Heart left ventricle (tissue), 16 donors: ENCODE data around the gene TRIOBP. TPM values are rescaled to one million over a fixed set of nuclear protein-coding genes. Genes with fewer than 3 reads are reported as not detected.

Experiments
- ATAC-seq, 4 donors: fragments of 200-7000 bp; cut with Tn5 transposase; one replicate each; pipeline ENCODE4 v1.9.1; 2020 to 2022; ENCODE audit warnings: moderate library complexity in 4 of 4, mild to moderate bottlenecking in 3 of 4, moderate number of reproducible peaks in 1 of 4
- DNase-seq, 5 donors: peaks; one replicate each; pipeline ENCODE4 v3.0.0-alpha.2; 2020
- H3K27ac ChIP-seq, 12 donors: fragments of 200-600 bp; sonication (generic) in 4 of 12; one replicate each; pipeline versions ENCODE4 v1.5.0 to v1.8.0; 2016 to 2022; ENCODE audit warnings: mild to moderate bottlenecking in 2 of 12
- H3K27me3 ChIP-seq, 9 donors: fragments of 200-600 bp; sonication (generic) in 2 of 9; one replicate each; pipeline versions ENCODE4 v1.5.1 to v1.8.0; 2016 to 2022; ENCODE audit warnings: mild to moderate bottlenecking in 3 of 9
- H3K36me3 ChIP-seq, 9 donors: fragments of 200-600 bp; sonication (generic) in 2 of 9; one replicate each; pipeline versions ENCODE4 v1.5.0 to v1.8.0; 2018 to 2022; ENCODE audit warnings: mild to moderate bottlenecking in 2 of 9
- H3K4me1 ChIP-seq, 12 donors: fragments of 200-600 bp; sonication (generic) in 4 of 12; one replicate each; pipeline versions ENCODE4 v1.5.0 to v1.8.0; 2016 to 2022; ENCODE audit warnings: mild to moderate bottlenecking in 3 of 12
- H3K4me3 ChIP-seq, 12 donors: fragments of 200-600 bp; sonication (generic) in 4 of 12; one replicate each; pipeline versions ENCODE4 v1.5.0 to v1.8.0; 2017 to 2022; ENCODE audit warnings: mild to moderate bottlenecking in 9 of 12, moderate library complexity in 4 of 12
- H3K9me3 ChIP-seq, 12 donors: fragments of 200-600 bp; sonication (generic) in 4 of 12; one replicate each; pipeline versions ENCODE4 v1.5.0 to v1.8.0; 2016 to 2022; ENCODE audit warnings: mild to moderate bottlenecking in 1 of 12
- CTCF ChIP-seq, 12 donors: fragments of 200-600 bp; sonication (generic) in 4 of 12; IDR thresholded peaks; one replicate each; pipeline versions ENCODE4 v1.5.0 to v1.8.0; 2018 to 2022; ENCODE audit warnings: antibody characterized with exemption in 12 of 12, mild to moderate bottlenecking in 5 of 12
- POLR2A ChIP-seq, 2 donors: fragments of 450-650 bp; IDR thresholded peaks; one replicate each; pipeline ENCODE4 v1.6.1; 2017; ENCODE audit warnings: antibody characterized with exemption in 2 of 2, mild to moderate bottlenecking in 2 of 2, moderate library complexity in 2 of 2
- WGBS, 4 donors: extraction: QIAGEN DNeasy Blood & Tissue Kit in 2 of 4; methylation state at CpG; one replicate each; pipeline versions ENCODE4 v1.1.5 to v1.1.7; 2013 to 2018; 5-methylcytosine and 5-hydroxymethylcytosine counted together
- intact Hi-C, 10 donors: fragments of 100-400 bp; cut with DNase I; formaldehyde crosslinking; loops; one replicate each; pipeline versions ENCODE4 v1.11.1 to v1.14.2; 2022
- long read RNA-seq, 3 donors: library from polyadenylated mRNA; unstranded; transcript quantifications; one replicate each; pipeline ENCODE4 v2.0.0, GENCODE V29; 2020 to 2021
- polyA plus RNA-seq, 2 donors: library from polyadenylated mRNA; stranded (reverse); fragments of 200-250 nt; gene quantifications; one replicate each; pipeline ENCODE4 v1.2.3, GENCODE V29; 2013
- total RNA-seq, 9 donors: library from RNA; depleted of rRNA in 2 of 9; stranded (reverse); fragments of >200 nt in 2 of 9; fragmentation: NEBNext Ultra II Directional in 3 of 9; extraction: Animal tissue kit (Norgen Biotek cat#: 25700) in 3 of 9; gene quantifications; one replicate each; pipeline versions ENCODE4 v1.1.0 to v1.2.4, GENCODE V29; 2016 to 2023
- donor health status: ischemic (EF 13 %, LVEDD 7.1; RV severe dilation, severe dysfunction).
- donor health status: healthy with polysubstance abuse.
- donor health status: DM: no; HTN: yes; CAD: no.
- donor health status: DM: no; HTN: no; CAD: no.
- donor health status: ischemic (EF 25% LVEDD 6.9; RV normal size, moderate dysfunction).
- donor health status: ischemic (EF 25% LVEDD 5.7; RV mildly dilated, moderate dysfunction).
- donor health status: healthy.
- donor health status: DM: yes; HTN: yes; CAD: no.
- donor health status: ischemic (EF 35%, LVEDD 5.7; RV mildly dilated, moderate dysfunction).
- donor health status: nonischemic (EF 11% LVEDD 7.7; RV severe dilation, severe dysfunction).
- donor health status: DM: yes; HTN: yes; CAD: no.
- donor health status: PGD.
- donor health status: ischemic (EF 29% LVEDD 5.4; RV normal size, mild dysfunction).
- donor health status: nonischemic (EF 23%, LVEDD 6.1; RV moderate dilation, normal function).

The TRIOBP gene
- total RNA-seq: 100 to 1,000 TPM in 4 of 9 donors, 10 to 100 TPM in 5; 67.9 to 147 (median 94.7) TPM
- polyA plus RNA-seq: 100 to 1,000 TPM in 1 of 2 donors, 10 to 100 TPM in 1; 54.9 to 119 TPM
- long read RNA-seq, donor 1, transcript TRIOBP-205 (8 exons, 2,125 nt): minor isoform, 11 of 317 reads
- long read RNA-seq, donor 1, transcript TRIOBP-203 (14 exons, 2,324 nt): major isoform, 163 of 317 reads
- long read RNA-seq, donor 1, partial matches to known transcripts: 58 of 317 reads
- long read RNA-seq, donor 1, other reads (novel, unspliced or antisense): 85 of 317 reads
- long read RNA-seq, donor 2, transcript TRIOBP-203 (14 exons, 2,324 nt): major isoform, 114 of 291 reads
- long read RNA-seq, donor 2, transcript TRIOBP-205 (8 exons, 2,125 nt): minor isoform, 5 of 291 reads
- long read RNA-seq, donor 2, partial matches to known transcripts: 61 of 291 reads
- long read RNA-seq, donor 2, other reads (novel, unspliced or antisense): 111 of 291 reads
- long read RNA-seq, donor 3, transcript TRIOBP-203 (14 exons, 2,324 nt): major isoform, 242 of 435 reads
- long read RNA-seq, donor 3, transcript TRIOBP-205 (8 exons, 2,125 nt): minor isoform, 12 of 435 reads
- long read RNA-seq, donor 3, partial matches to known transcripts: 83 of 435 reads
- long read RNA-seq, donor 3, other reads (novel, unspliced or antisense): 98 of 435 reads

DNA sequence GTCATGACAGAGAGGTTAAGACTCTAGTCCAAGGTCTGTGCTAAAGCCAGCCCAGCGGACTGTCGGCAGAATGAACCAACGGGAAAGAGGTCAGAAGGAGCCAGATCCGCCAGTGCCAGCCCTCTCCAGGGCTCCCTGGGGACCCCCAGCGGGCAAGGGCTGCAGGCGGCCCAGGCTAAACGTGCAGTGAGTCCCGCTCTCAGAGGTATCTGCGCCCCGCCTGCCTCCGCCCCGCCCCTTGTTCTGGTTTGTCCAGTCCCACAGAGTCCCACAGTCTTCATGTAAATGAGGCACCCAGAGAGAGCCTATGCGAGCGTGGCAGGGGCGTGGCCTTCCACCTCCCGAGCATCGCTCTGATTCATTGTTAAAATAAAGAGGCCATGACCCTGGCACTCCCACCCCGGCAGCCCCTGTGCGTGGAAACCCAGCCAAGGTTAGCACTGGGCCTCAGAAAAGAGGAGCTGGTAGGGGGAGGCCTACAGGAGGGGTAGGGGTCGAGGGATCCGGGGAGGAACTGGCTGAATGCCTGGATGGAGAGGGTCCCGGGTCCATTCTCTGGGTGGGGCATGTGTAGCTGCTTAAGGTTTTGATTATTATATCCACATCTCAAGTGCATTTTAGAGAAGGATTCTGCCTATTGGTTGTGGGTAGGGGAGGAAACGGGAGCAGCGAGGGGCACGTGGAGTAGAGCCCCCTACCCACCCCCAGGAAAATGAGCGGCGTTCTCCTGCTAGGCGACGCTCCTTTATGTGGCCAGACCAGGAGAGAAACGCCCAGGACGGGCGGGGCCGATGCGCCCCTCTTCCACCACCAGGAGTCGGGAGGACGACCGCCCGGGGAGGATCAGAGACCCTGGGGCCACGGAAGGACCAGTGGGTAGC lies at the start of gene TRIOBP:
TSS of gene TRIOBP (plus strand) at position 392 of the 881 bp plus-strand sequence. CDS start 4,318 bp downstream, outside the sequence.
- no peaks in the 10 kb centered on the region for H3K27me3 ChIP-seq
- H3K36me3 ChIP-seq: peaks cover 0 to 28% (median 19%) of the 10 kb centered on the region in 9 donors
- no peak within 1 kb of the TSS for H3K27ac ChIP-seq
- peak in 11 of 12 donors; percentile 16 to 65 (median 39) for TF ChIP-seq CTCF (IDR thresholded peaks at IDR 0.05)
- TF ChIP-seq POLR2A (IDR thresholded peaks at IDR 0.05): no peak
- peak within 1 kb of the TSS in 8 of 12 donors; percentile 14 to 43 (median 35) for H3K4me3 ChIP-seq
- no peaks in the 10 kb centered on the region for H3K9me3 ChIP-seq
- 8 to 12% (median 9%) methylated on average over 33 to 39 of the region's 39 CpGs for WGBS, 4 donors
- ATAC-seq (peak; percentile 98 to 100 (median 99)), DNase-seq (peak; percentile 90 to 97 (median 96))
- intact Hi-C loops: loop anchor here in 3 of 10 donors (5.0 to 10.0 kb wide), 3 partner anchors 45 to 98 kb away; no protein-coding TSS in a partner anchor
- peaks cover 0 to 25% (median 13%) of the 10 kb centered on the region in 12 donors for H3K4me1 ChIP-seq

DNA sequence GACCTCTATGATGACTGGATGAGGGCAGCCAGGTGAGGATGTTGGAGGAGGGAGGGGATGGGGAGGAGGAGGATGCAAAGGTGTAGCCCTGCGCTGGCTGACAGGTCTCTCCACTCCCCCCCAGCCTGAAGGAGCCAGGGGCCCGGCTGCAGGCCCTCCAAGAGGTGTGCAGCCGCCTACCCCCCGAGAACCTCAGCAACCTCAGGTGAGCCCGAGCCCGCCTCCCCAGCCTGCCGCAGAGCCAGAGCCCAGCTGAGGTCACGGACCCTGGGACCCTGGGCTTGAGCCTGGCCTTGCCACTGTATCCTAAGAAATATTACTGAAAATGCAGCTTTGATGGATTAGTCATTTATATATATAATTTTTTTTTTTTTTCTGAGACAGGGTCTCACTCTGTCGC lies 49.5 kb upstream of the TRIOBP start:
- Histone ChIP-seq H3K27ac (no peak overlapping the region), H3K4me3 (no peak overlapping the region), H3K27me3 (no peaks in the 10 kb centered on the region), H3K4me1 (peaks cover 0 to 16% (median 3%) of the 10 kb centered on the region in 12 donors), H3K36me3 (peaks cover 0 to 98% (median 0%) of the 10 kb centered on the region in 9 donors), H3K9me3 (no peaks in the 10 kb centered on the region)
- DNase-seq (no peak), ATAC-seq (no peak)
- WGBS, 4 donors: 92 to 98% (median 97%) methylated on average over 9 of the region's 9 CpGs
- no peak for TF ChIP-seq CTCF (IDR thresholded peaks at IDR 0.05)
- no peak for TF ChIP-seq POLR2A (IDR thresholded peaks at IDR 0.05)
- intact Hi-C loops: loop anchor here in 3 of 10 donors (5.0 to 10.0 kb wide), 4 partner anchors 40 to 147 kb away; partner anchors contain the start of gene NOL12 (in 1 of the 3)

DNA sequence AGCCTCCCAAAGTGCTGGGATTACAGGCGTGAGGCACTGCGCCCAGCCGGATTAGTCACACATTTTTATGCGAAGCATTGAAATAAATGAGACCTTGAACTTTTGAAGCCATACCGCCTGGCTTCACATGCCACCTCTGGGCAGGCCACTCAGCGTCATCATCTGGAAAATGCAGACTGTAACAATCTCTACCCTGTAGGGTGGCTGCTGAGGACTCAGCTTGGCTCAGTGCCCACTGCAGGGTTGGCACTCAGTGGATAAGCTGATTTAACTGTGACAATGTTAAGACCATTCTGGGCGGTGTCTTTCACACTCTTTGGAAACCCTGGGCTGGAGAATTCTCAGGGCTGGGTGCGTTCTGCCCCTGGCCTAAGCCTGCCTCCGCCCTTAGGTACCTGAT lies 48.9 kb upstream of the TRIOBP start:
- Histone ChIP-seq H3K27me3 (no peaks in the 10 kb centered on the region), H3K4me1 (peaks cover 0 to 10% (median 3%) of the 10 kb centered on the region in 12 donors), H3K9me3 (no peaks in the 10 kb centered on the region), H3K27ac (no peak overlapping the region), H3K4me3 (no peak overlapping the region), H3K36me3 (peaks cover 0 to 100% (median 0%) of the 10 kb centered on the region in 9 donors)
- no peak for TF ChIP-seq CTCF (IDR thresholded peaks at IDR 0.05)
- no peak for TF ChIP-seq POLR2A (IDR thresholded peaks at IDR 0.05)
- intact Hi-C loops: loop anchor here in 3 of 10 donors (5.0 to 10.0 kb wide), 4 partner anchors 39 to 147 kb away; partner anchors contain the start of gene NOL12 (in 1 of the 3)
- ATAC-seq (no peak), DNase-seq (no peak)
- 84 to 91% (median 86%) methylated on average over 7 to 9 of the region's 9 CpGs for WGBS, 4 donors
